HUES6 (cell line): ENCODE data around the gene GJD2.
A peak's percentile ranks its signal among the peaks of the same experiment; 100 is the strongest.

Experiments
- H3K27ac ChIP-seq: 2 replicates; pipeline ENCODE4 v1.7.0; 2013; ENCODE audit warnings: low read depth, mild to moderate bottlenecking, low read length, inconsistent platforms
- H3K27me3 ChIP-seq: 2 replicates; pipeline ENCODE4 v1.6.1; 2013; ENCODE audit warnings: low read length; ENCODE audit not compliant: control insufficient read depth, insufficient read depth
- H3K36me3 ChIP-seq: 2 replicates; pipeline ENCODE4 v1.6.1; 2013; ENCODE audit warnings: low read length; ENCODE audit not compliant: control insufficient read depth, insufficient read depth
- H3K4me1 ChIP-seq: 2 replicates; pipeline ENCODE4 v1.6.1; 2013; ENCODE audit warnings: low read length; ENCODE audit not compliant: control insufficient read depth, insufficient read depth
- H3K4me3 ChIP-seq: 2 replicates; pipeline ENCODE4 v1.5.1; 2013; ENCODE audit warnings: low read depth, low read length
- H3K9ac ChIP-seq: one replicate; pipeline ENCODE4 v1.6.1; 2013; ENCODE audit warnings: mild to moderate bottlenecking, low read length
- H3K9me3 ChIP-seq: 2 replicates; pipeline ENCODE4 v1.6.1; 2013; ENCODE audit warnings: low read depth, low read length; ENCODE audit not compliant: control insufficient read depth, insufficient read depth

Gene GJD2

DNA sequence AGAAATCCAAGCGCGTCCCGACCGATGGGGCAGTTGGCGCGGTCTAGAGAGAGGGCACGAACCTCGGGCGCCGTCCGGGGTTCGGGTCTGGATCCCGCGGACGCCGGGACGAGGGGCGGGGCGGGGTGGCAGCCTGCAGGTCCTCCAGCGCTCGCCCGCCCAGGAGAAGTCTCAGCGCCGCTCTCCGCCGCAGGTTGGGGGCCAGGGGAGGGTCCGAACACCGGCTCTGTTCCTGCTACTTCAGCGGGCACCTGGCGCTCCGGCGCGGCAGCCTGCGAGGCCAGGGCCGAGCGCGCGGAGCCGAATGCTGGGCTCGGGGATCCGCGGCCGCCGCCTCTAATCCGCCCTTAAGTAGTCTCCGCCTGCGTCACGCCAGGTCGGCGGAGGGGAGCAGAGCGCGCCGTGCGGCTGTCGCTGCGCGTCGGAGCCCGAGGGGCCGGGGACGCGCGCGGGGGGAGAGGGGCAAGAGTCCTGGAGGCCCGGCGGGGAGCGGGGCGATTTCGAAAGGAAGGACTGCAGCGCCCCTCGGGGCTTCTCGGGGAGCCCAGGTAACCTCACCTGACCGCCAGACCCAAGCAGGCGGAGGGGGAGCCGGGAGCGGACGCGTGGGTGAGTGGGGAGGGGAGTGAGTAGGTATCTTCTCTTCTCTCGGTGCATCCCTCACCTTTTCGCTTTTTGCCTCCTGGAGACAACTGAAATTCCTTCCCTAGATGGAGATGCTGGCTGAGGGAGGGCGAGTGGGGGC lies at the start of gene GJD2:
GJD2 (minus strand) TSS at position 325 of the 745 bp plus-strand sequence. CDS start 510 bp downstream, outside the sequence.
- no peak within 1 kb of the TSS for H3K9ac ChIP-seq
- H3K27ac ChIP-seq = no peak within 1 kb of the TSS
- no peaks in the 10 kb centered on the region for H3K9me3 ChIP-seq
- peaks cover 89% of the 10 kb centered on the region for H3K27me3 ChIP-seq
- H3K4me3 ChIP-seq = peak within 1 kb of the TSS; percentile 70
- H3K36me3 ChIP-seq = no peaks in the 10 kb centered on the region
- H3K4me1 ChIP-seq = 0 out of 2 replicates have a peak, but pooled peaks cover 2% of the 10 kb centered on the region

DNA sequence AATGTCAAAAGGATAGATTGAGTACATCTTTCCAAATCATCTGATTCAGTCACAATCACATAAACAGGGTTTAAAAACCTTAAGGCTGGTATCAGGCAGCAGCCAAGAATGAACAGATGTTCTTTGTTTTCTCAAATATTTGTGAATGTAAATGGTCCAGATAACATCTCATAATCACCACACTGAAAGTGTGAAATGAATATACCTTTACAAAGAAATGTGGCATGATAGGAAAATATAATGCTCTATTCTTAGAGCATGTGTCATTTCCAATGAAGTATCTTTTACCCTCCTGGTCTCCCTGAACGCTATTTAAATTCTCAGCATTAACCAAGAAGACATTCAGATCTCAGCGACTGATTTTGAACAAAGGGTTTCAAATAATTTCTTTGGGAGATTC lies 49.3 kb upstream of the GJD2 start:
- Histone ChIP-seq H3K9ac (no peak overlapping the region), H3K27ac (no peak overlapping the region)

DNA sequence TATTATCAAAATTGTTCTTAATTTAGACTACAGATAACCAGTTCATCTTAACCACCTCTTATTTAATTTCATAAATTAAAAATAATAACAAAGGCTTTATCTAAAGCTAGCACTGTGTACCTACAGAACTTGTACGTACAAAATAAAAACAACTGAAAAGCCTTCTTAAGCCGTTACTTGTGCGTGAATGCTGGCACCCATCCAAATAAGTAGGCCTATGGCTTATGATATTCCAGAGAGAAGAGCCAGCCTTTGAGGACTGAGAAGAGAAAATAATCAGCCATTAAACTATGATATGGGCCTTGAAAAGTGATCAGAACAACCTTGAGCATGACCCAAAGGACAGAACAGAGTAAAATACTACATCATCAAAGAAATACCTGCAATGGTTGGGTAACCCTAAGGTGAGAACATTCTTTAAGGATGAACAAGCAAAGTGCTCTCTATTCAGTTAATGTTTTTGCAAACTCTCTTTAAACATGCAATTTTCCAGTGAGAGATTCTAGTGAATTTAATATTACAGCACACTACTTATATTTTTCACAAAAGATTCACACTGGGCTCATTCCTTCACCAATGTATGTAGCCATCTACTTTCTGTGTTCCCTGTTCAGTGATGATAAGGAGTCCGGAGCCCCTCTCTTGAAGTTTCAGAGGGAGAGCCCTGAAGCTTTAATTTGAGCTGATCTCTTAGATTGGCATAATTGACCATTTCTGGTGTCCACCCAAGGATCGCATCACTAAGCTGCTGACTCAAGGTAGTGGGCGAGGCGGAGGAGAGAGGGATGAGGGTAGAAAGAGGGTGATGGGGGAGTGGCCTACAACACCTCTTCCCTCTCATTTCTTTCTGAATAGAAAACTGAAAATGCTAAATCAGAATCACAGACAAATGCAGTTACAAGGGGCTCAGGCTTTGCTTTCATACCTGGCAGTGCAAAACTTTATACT lies 48.3 kb upstream of the GJD2 start:
- Histone ChIP-seq H3K9me3 (peaks cover 13% of the 10 kb centered on the region), H3K27ac (no peak overlapping the region), H3K27me3 (no peaks in the 10 kb centered on the region), H3K9ac (no peak overlapping the region), H3K36me3 (no peaks in the 10 kb centered on the region), H3K4me1 (peaks cover 14% of the 10 kb centered on the region), H3K4me3 (no peak overlapping the region)

More for the DNA sequence above, 49.3 kb upstream of the GJD2 start:
- no peaks in the 10 kb centered on the region for H3K27me3 ChIP-seq
- H3K36me3 ChIP-seq = no peaks in the 10 kb centered on the region
- no peak overlapping the region for H3K4me3 ChIP-seq
- peaks cover 14% of the 10 kb centered on the region for H3K9me3 ChIP-seq
- peaks cover 10% of the 10 kb centered on the region for H3K4me1 ChIP-seq

DNA sequence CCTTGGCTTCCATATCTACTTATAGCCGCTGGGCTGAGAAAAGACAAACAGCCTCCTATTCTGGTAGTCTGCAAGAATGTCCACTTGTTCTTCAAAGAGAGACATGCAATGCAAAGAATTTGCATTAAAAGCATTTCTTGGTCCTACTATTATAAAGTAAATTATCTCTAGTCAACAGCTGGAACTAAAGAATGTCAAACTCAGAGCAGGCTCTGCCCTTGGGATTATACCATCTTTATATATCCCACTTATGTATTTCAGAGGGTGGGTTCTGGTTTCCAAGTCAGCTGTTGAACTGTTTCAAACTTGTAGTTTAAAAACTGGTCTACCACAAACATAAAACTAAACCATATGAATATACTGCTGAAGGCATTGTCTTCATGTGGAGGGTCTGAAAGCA lies 47.6 kb upstream of the GJD2 start:
- Histone ChIP-seq H3K9ac (no peak overlapping the region), H3K27me3 (no peaks in the 10 kb centered on the region), H3K4me3 (no peak overlapping the region), H3K27ac (no peak overlapping the region), H3K4me1 (peaks cover 14% of the 10 kb centered on the region), H3K36me3 (no peaks in the 10 kb centered on the region), H3K9me3 (peaks cover 11% of the 10 kb centered on the region)

DNA sequence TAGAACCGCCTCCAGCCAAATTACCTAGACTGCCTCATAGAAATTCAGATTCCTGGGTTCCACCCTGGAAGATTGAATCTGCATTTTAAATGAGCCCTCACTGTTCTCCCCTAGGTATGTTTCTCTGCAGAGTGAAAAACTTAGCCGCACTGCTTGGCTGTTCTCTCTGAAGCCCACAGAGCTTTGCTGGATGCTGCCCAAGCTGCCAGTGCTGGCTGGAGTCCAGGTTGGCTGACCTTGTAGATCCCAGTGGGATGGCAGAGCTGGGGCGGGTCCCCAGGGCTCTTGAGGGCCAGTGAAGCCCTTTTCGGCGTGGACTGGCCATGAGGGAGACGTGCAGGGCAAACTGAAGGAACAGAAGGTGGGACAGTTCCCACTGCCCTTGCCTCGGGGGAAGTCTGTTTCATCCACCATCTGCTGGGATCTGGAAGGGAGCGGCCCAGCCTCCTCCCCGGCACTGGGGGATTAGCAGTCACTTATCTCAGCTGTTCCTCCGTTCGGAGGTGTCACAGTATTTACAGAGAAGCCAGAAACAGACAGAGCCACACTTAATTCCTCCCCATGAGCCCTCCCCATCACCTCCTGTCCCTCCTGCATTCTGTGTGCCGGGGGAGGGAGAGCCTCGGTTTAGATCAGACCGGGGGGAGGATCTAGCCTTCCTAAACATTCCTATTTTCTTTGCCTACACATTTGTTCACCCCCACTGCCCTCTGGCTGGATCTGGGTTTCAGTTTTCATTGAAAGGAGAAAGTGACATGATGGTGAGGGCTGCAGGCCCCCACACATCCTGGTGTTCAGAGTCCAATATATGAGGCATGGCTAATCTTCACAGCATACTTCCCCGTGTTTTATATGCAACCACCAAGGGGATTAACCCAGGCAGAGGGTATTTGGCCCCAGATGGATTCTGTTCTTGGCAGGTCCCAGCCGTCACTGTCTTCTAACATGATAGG lies 44.6 kb upstream of the GJD2 start:
- peak overlapping the region; percentile 72 for H3K9ac ChIP-seq
- peaks cover 28% of the 10 kb centered on the region for H3K4me1 ChIP-seq
- no peaks in the 10 kb centered on the region for H3K36me3 ChIP-seq
- no peak overlapping the region for H3K4me3 ChIP-seq
- H3K27me3 ChIP-seq = peaks cover 26% of the 10 kb centered on the region
- peak overlapping the region; percentile 44; the same call in 1 of the 2 replicates for H3K27ac ChIP-seq
- H3K9me3 ChIP-seq = no peaks in the 10 kb centered on the region

DNA sequence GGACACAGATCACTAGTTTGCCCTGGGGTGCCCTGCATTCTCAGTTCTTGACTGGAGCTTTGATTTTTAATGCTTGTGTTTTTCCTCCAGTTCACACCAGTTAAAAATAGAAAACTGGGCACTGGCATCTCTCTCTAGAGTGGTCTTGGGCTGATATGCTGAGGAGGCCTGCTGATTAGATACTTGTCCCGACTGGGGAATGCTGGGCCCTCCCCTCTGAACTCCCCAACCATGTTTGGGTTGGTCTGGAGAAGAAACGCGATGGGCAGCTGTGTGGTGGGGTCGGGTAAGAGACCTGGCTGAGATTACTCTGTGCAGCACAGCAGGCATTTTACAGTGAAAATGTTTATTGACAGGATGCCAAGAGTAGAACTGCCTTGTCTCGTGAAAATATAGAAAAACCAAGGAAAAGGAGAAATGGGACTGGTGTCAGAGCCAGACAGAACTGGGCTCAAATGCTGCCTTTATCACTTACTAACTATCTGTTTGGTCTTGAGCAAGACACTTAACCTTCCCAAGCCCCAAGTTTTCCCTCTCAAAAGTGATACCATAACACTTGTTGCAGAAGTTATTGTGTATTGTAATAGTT lies 42.1 kb upstream of the GJD2 start:
- H3K4me3 ChIP-seq = no peak overlapping the region
- H3K9ac ChIP-seq = no peak overlapping the region
- H3K9me3 ChIP-seq = no peaks in the 10 kb centered on the region
- H3K4me1 ChIP-seq = peaks cover 28% of the 10 kb centered on the region
- peaks cover 33% of the 10 kb centered on the region for H3K27me3 ChIP-seq
- H3K36me3 ChIP-seq = peaks cover 14% of the 10 kb centered on the region; the same call in 1 of the 2 replicates
- H3K27ac ChIP-seq = no peak overlapping the region

DNA sequence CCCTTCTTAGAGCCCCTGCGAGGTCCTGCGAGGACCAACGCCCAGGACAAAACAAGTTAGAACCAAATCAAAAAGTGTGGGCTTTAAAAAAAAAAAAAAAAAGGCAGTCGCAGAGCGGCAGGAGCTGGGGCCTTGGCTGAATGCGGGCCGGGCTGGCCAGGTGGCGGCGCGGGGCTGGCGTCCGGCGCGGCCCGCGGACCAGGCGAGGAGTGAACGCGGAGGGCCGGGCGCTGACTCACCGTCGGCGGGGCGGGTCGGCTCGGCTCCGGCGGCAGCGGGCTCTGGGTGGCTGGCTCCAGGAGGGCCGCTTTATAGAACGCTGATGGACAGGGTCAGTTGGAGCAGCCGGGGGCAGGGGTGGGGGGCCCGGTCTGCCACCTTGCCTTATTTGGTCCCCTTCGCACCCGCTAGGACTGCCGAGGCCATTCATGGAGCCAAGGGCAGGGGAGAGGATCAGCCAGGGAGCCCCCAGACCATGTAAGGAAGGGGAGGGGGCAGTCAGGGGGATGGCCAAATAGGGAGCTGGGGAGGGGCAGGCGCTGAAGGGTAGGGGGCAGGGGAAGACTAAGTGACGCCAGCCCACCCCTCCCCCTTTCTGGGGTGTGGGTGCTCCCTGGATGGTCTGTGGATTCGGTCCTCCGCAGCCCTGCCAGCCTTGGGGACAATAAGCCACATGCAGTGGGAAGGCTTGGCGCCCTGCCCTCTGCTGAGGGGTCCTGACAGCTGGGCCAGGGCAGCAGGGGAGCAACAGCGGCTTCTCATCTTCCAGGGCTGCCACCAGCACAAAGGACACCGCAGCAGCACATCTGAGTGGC lies 40.7 kb upstream of the GJD2 start, which contains the start of gene ACTC1:
ACTC1 (minus strand) TSS at position 283 of the 815 bp plus-strand sequence. CDS start 741 bp downstream, outside the sequence.
- peaks cover 28% of the 10 kb centered on the region for H3K4me1 ChIP-seq
- peaks cover 33% of the 10 kb centered on the region for H3K27me3 ChIP-seq
- peaks cover 24% of the 10 kb centered on the region for H3K36me3 ChIP-seq
- H3K9ac ChIP-seq = peak within 1 kb of the TSS; percentile 78
- peak within 1 kb of the TSS; percentile 57 for H3K4me3 ChIP-seq
- peak within 1 kb of the TSS; percentile 18; the same call in 1 of the 2 replicates for H3K27ac ChIP-seq
- no peaks in the 10 kb centered on the region for H3K9me3 ChIP-seq

DNA sequence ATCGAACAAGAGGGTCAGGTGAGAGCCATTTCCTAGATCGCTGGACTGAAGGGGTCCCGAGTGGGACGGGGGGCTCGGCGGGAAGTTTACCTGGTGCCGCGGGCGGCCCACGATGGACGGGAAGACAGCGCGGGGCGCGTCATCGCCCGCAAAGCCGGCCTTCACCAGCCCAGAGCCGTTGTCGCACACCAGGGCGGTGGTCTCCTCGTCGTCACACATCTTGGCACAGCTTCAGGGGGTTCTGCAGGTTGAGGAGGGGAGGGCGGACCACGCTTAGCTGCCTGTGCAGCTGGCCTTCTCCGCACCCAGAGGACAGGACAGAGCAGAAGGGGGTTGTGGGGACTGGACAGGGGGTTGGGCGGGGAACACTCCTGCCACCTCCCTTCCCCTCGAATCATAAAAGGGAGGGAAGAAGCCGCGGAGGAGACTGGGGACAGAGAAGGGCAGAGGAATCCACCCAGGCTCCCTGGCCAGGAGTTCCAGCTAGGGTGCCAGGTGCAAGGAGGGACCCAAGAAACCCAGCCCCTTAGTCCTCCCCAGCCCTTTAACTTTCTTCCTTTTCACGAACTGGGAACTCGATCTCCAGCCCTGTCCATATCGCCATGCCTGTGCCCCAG lies 39.9 kb upstream of the GJD2 start:
- Histone ChIP-seq H3K9ac (peak overlapping the region; percentile 78), H3K36me3 (peaks cover 24% of the 10 kb centered on the region), H3K27ac (peak overlapping the region; percentile 18; the same call in 1 of the 2 replicates), H3K4me3 (peak overlapping the region; percentile 57), H3K4me1 (peaks cover 23% of the 10 kb centered on the region), H3K27me3 (peaks cover 33% of the 10 kb centered on the region), H3K9me3 (no peaks in the 10 kb centered on the region)

DNA sequence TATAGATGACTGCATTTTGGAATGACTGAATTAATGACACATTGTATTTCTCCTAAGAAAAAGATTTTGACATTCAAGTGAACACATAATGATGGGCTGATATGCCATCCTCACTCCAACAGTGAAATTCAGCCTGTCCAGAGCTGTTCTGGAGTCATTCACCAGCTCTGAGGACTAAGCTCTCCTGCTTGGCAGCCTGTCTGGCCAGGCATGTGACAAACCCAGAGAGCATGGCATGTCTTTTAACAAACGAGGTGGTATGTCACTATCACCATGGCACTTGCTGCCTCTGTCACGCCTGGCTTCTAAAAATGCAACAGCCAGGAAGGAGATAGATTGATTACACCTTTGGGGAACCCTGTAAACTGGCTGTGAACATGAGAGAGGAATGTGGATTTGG lies 39.1 kb upstream of the GJD2 start:
- peaks cover 16% of the 10 kb centered on the region for H3K4me1 ChIP-seq
- peak overlapping the region; percentile 57; the same call in 1 of the 2 replicates for H3K4me3 ChIP-seq
- H3K9ac ChIP-seq = peak overlapping the region; percentile 78
- H3K36me3 ChIP-seq = peaks cover 24% of the 10 kb centered on the region
- no peaks in the 10 kb centered on the region for H3K9me3 ChIP-seq
- no peak overlapping the region; the same call in 1 of the 2 replicates for H3K27ac ChIP-seq
- H3K27me3 ChIP-seq = peaks cover 33% of the 10 kb centered on the region
